ENCODE data around the gene TMEM61.

Gene TMEM61

DNA sequence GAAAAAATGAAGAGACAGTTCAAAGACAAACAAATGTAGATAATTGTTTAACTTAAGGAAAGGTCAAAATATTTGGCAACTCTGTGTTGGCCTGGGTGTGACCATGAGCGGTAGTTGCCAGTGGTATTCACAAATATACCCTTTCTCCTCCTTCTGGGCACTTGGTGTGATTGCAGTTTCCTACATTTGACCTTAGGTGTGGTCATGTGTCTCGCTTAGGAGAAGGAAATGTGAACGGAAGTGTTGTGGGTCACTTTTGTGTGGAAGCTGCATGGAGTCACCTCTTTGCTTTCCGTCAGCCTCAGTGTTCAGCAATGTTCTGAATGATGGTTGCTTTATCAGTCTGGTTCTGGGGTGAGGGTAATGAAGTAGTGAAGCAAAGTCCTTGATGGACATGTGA lies 55.5 kb downstream of the TMEM61 start:
- no peak overlapping the region for H3K9ac ChIP-seq
- no peak for TF ChIP-seq CTCF (conservative IDR thresholded peaks at IDR 0.05; ENCODE audit: low read depth, low read length)
- H3K4me1 ChIP-seq (ENCODE audit: low read depth, poor library complexity, severe bottlenecking): no peaks in the 10 kb centered on the region
- H3K27ac ChIP-seq: no peak overlapping the region
- no peaks in the 10 kb centered on the region for H4K20me1 ChIP-seq (ENCODE audit: insufficient read depth)
- no peak overlapping the region for H3K4me2 ChIP-seq
- H3K4me3 ChIP-seq (IDR thresholded peaks at IDR 0.05; ENCODE audit: insufficient read depth, low read depth, low read length): no peak overlapping the region
- H3K36me3 ChIP-seq (ENCODE audit: insufficient read depth): no peaks in the 10 kb centered on the region
- H3K27me3 ChIP-seq (ENCODE audit: insufficient read depth, low read depth): no peaks in the 10 kb centered on the region
- H2AFZ ChIP-seq (ENCODE audit: low read depth): no peak overlapping the region
- H3K79me2 ChIP-seq (ENCODE audit: insufficient read depth, low read depth): no peaks in the 10 kb centered on the region

DNA sequence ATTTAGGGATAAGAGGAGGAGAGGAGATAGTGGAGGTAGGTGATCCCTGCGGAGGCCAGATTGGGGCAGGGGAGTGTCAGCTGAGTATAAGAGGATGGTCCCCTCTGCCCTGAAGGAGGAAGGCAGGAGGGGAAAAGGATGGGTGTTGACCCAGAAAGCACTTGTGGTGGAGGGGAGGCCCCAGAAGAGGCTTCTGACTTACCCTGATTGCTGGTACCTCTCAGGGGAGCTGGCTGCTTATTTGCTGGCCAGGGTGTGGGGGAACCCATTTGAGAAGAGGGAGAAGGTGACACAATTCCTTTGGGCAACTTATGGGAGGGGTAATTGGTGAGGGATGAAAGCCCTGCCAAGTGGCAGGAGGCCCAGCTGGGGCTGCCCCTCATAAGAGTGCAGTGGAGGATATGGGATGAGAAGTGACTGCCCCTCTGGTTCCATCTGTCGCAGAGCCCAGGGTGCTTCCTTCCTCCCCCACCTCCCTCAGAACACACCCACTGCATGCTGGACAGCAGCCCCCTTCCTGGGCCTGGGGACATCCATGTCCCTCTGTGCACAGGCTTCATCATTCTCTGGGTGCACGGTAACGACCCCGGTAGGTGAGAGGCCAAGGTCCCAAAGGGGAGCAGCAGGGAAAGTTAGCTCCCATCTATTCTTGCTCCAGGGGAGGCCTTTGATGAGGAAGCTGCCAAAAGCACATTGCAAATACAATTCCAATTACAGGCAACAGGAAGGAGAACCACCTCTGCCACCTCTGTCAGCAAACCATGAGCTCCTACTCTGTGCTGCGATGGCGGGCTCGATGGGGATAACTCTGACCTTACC lies 57.5 kb downstream of the TMEM61 start:
- TF ChIP-seq CTCF (conservative IDR thresholded peaks at IDR 0.05; ENCODE audit: low read depth, low read length): no peak
- H4K20me1 ChIP-seq (ENCODE audit: insufficient read depth): no peaks in the 10 kb centered on the region
- H3K27ac ChIP-seq: no peak overlapping the region
- no peaks in the 10 kb centered on the region for H3K36me3 ChIP-seq (ENCODE audit: insufficient read depth)
- H3K79me2 ChIP-seq (ENCODE audit: insufficient read depth, low read depth): no peaks in the 10 kb centered on the region
- H3K4me2 ChIP-seq: no peak overlapping the region
- H3K9ac ChIP-seq: no peak overlapping the region
- H3K27me3 ChIP-seq (ENCODE audit: insufficient read depth, low read depth): no peaks in the 10 kb centered on the region
- H2AFZ ChIP-seq (ENCODE audit: low read depth): no peak overlapping the region
- H3K4me3 ChIP-seq (IDR thresholded peaks at IDR 0.05; ENCODE audit: insufficient read depth, low read depth, low read length): no peak overlapping the region
- no peaks in the 10 kb centered on the region for H3K4me1 ChIP-seq (ENCODE audit: low read depth, poor library complexity, severe bottlenecking)

- Histone ChIP-seq H3K27me3 (ENCODE audit: insufficient read depth, low read depth) (no peaks in the 10 kb centered on the region), H3K27ac (no peak overlapping the region), H4K20me1 (ENCODE audit: insufficient read depth) (no peaks in the 10 kb centered on the region), H3K4me3 (IDR thresholded peaks at IDR 0.05; ENCODE audit: insufficient read depth, low read depth, low read length) (no peak overlapping the region), H3K9ac (no peak overlapping the region), H3K79me2 (ENCODE audit: insufficient read depth, low read depth) (no peaks in the 10 kb centered on the region), H2AFZ (ENCODE audit: low read depth) (no peak overlapping the region), H3K4me1 (ENCODE audit: low read depth, poor library complexity, severe bottlenecking) (no peaks in the 10 kb centered on the region), H3K36me3 (ENCODE audit: insufficient read depth) (no peaks in the 10 kb centered on the region), H3K4me2 (no peak overlapping the region)
- no peak for TF ChIP-seq CTCF (conservative IDR thresholded peaks at IDR 0.05; ENCODE audit: low read depth, low read length)
Observed at GRCh38 chr1:55038552-55038838, 58.1 kb downstream of the TMEM61 start.

GRCh38 chr1:55038974-55039341 lies 58.5 kb downstream of the TMEM61 start:
- Histone ChIP-seq H3K27me3 (ENCODE audit: insufficient read depth, low read depth) (no peaks in the 10 kb centered on the region), H2AFZ (ENCODE audit: low read depth) (no peak overlapping the region), H3K27ac (no peak overlapping the region), H3K4me3 (IDR thresholded peaks at IDR 0.05; ENCODE audit: insufficient read depth, low read depth, low read length) (no peak overlapping the region), H3K79me2 (ENCODE audit: insufficient read depth, low read depth) (no peaks in the 10 kb centered on the region), H3K9ac (no peak overlapping the region), H3K36me3 (ENCODE audit: insufficient read depth) (no peaks in the 10 kb centered on the region), H3K4me1 (ENCODE audit: low read depth, poor library complexity, severe bottlenecking) (no peaks in the 10 kb centered on the region), H3K4me2 (no peak overlapping the region), H4K20me1 (ENCODE audit: insufficient read depth) (no peaks in the 10 kb centered on the region)
- TF ChIP-seq CTCF (conservative IDR thresholded peaks at IDR 0.05; ENCODE audit: low read depth, low read length): no peak
